Upper lobe of left lung (tissue), 4 donors: ENCODE results near the gene NYAP2.

Experiments used
- EP300 ChIP-seq, 4 donors: sonication (generic); formaldehyde crosslinking; IDR thresholded peaks; one replicate each; pipeline ENCODE4 v1.5.1; 2017; ENCODE audit warnings: antibody characterized with exemption in 4 of 4, control low read depth in 2 of 4
- POLR2A ChIP-seq, 4 donors: fragments of 450-650 bp; IDR thresholded peaks; one replicate each; pipeline ENCODE4 v1.5.1; 2016 to 2017; ENCODE audit warnings: antibody characterized with exemption in 4 of 4, mild to moderate bottlenecking in 2 of 4
- POLR2AphosphoS5 ChIP-seq, 2 donors: sonication (generic); formaldehyde crosslinking; IDR thresholded peaks; one replicate each; pipeline ENCODE4 v1.5.1; 2017; ENCODE audit warnings: antibody characterized with exemption in 2 of 2
- TF ChIP-seq, protein P1 (sequence below), 6 experiments: fragments of 450-650 bp in 4 of 6; fragments of 200-600 bp in 2 of 6; sonication (generic) in 2 of 6; IDR thresholded peaks; one replicate each; pipeline ENCODE4 v1.5.1; 2016 to 2019; ENCODE audit warnings: antibody characterized with exemption in 6 of 6

DNA sequence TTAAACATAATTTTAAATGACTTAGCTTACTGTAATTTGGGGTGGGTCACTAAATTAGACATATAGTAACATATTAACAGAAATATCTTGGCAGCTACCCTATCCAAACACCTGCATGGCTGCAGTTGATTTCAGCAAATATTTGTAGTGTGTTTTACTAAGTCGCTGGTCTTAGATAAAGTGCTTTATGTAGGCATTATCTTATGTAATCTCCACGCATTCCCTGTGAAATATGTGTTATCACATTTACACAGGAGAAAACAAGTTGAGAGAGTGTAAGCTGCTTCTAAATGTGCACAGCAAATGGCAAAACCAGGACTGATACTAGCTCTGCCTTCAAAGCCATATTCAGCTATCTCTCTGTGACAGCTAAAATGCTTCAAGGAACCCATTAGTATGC is 72.0 kb downstream of the NYAP2 start:
- TF ChIP-seq, protein P1, sequence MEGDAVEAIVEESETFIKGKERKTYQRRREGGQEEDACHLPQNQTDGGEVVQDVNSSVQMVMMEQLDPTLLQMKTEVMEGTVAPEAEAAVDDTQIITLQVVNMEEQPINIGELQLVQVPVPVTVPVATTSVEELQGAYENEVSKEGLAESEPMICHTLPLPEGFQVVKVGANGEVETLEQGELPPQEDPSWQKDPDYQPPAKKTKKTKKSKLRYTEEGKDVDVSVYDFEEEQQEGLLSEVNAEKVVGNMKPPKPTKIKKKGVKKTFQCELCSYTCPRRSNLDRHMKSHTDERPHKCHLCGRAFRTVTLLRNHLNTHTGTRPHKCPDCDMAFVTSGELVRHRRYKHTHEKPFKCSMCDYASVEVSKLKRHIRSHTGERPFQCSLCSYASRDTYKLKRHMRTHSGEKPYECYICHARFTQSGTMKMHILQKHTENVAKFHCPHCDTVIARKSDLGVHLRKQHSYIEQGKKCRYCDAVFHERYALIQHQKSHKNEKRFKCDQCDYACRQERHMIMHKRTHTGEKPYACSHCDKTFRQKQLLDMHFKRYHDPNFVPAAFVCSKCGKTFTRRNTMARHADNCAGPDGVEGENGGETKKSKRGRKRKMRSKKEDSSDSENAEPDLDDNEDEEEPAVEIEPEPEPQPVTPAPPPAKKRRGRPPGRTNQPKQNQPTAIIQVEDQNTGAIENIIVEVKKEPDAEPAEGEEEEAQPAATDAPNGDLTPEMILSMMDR (IDR thresholded peaks at IDR 0.05) = no peak
- no peak for TF ChIP-seq EP300 (IDR thresholded peaks at IDR 0.05)
- no peak for TF ChIP-seq POLR2A (IDR thresholded peaks at IDR 0.05)
- TF ChIP-seq POLR2AphosphoS5 (IDR thresholded peaks at IDR 0.05) = no peak
